ENCODE data around the gene FASTKD3. TPM values are rescaled to one million over a fixed set of nuclear protein-coding genes. Genes with fewer than 3 reads are reported as not detected.

FASTKD3 gene
- total and polyA plus RNA-seq, 2 donors (not counting 1 experiment from before 2014, with no cell fraction given): 12.7 to 19.0 TPM

- no peaks in the 10 kb centered on the region for H3K79me2 ChIP-seq (ENCODE audit: control insufficient read depth, insufficient read depth, low read length)
- no peaks in the 10 kb centered on the region for H3K36me3 ChIP-seq (ENCODE audit: control insufficient read depth, insufficient read depth, low read length)
- no peaks in the 10 kb centered on the region for H3K9me3 ChIP-seq (ENCODE audit: control insufficient read depth, insufficient read depth, low read depth, low read length)
- H3K27me3 ChIP-seq (ENCODE audit: control insufficient read depth, insufficient read depth, low read length): no peaks in the 10 kb centered on the region
- TF ChIP-seq EZH2 (IDR thresholded peaks at IDR 0.05; ENCODE audit: low read length, missing control alignments): no peak
- TF ChIP-seq CTCF (conservative IDR thresholded peaks at IDR 0.05 in 1 of 2, IDR thresholded peaks at IDR 0.05 in 1 of 2; ENCODE audit: low read depth in 1 of 2, low read length in 2 of 2): no peak
- no peak overlapping the region for H3K27ac ChIP-seq (ENCODE audit: insufficient read depth, low read length)
- H3K4me3 ChIP-seq (replicated peaks in 1 of 4; ENCODE audit: control extremely low read depth in 1 of 4, insufficient read depth in 1 of 4, low read depth in 3 of 4, low read length in 4 of 4): no peak overlapping the region
- H4K20me1 ChIP-seq (ENCODE audit: control insufficient read depth, extremely low read depth, insufficient read depth, low read length): no peaks in the 10 kb centered on the region
- DNase-seq (ENCODE audit: low read depth in 2 of 2): no peak
- no peaks in the 10 kb centered on the region for H3K4me1 ChIP-seq (ENCODE audit: control insufficient read depth, extremely low read depth, insufficient read depth, low read length)
- H3K9ac ChIP-seq (ENCODE audit: insufficient read depth, low read length): no peak overlapping the region
- H3K4me2 ChIP-seq (ENCODE audit: extremely low read depth, insufficient read depth, low read length): no peak overlapping the region
- no peak overlapping the region for H2AFZ ChIP-seq (ENCODE audit: low read length)
Observed at GRCh38 chr5:7822449-7822848, 46.4 kb downstream of the FASTKD3 start.

GRCh38 chr5:7816535-7816901 lies 52.3 kb downstream of the FASTKD3 start:
- Histone ChIP-seq H4K20me1 (ENCODE audit: control insufficient read depth, extremely low read depth, insufficient read depth, low read length) (no peaks in the 10 kb centered on the region), H2AFZ (ENCODE audit: low read length) (no peak overlapping the region), H3K4me3 (replicated peaks in 1 of 4; ENCODE audit: control extremely low read depth in 1 of 4, insufficient read depth in 1 of 4, low read depth in 3 of 4, low read length in 4 of 4) (no peak overlapping the region), H3K9me3 (ENCODE audit: control insufficient read depth, insufficient read depth, low read depth, low read length) (no peaks in the 10 kb centered on the region), H3K4me2 (ENCODE audit: extremely low read depth, insufficient read depth, low read length) (no peak overlapping the region), H3K79me2 (ENCODE audit: control insufficient read depth, insufficient read depth, low read length) (no peaks in the 10 kb centered on the region), H3K27ac (ENCODE audit: insufficient read depth, low read length) (no peak overlapping the region), H3K4me1 (ENCODE audit: control insufficient read depth, extremely low read depth, insufficient read depth, low read length) (no peaks in the 10 kb centered on the region), H3K9ac (ENCODE audit: insufficient read depth, low read length) (no peak overlapping the region), H3K36me3 (ENCODE audit: control insufficient read depth, insufficient read depth, low read length) (no peaks in the 10 kb centered on the region), H3K27me3 (ENCODE audit: control insufficient read depth, insufficient read depth, low read length) (no peaks in the 10 kb centered on the region)
- DNase-seq (ENCODE audit: low read depth in 2 of 2): no peak
- TF ChIP-seq EZH2 (IDR thresholded peaks at IDR 0.05; ENCODE audit: low read length, missing control alignments) (no peak), CTCF (conservative IDR thresholded peaks at IDR 0.05 in 1 of 2, IDR thresholded peaks at IDR 0.05 in 1 of 2; ENCODE audit: low read depth in 1 of 2, low read length in 2 of 2) (no peak)

GRCh38 chr5:7815892-7816534 lies 52.8 kb downstream of the FASTKD3 start:
- H3K36me3 ChIP-seq (ENCODE audit: control insufficient read depth, insufficient read depth, low read length): no peaks in the 10 kb centered on the region
- no peak overlapping the region for H3K9ac ChIP-seq (ENCODE audit: insufficient read depth, low read length)
- no peak overlapping the region for H3K27ac ChIP-seq (ENCODE audit: insufficient read depth, low read length)
- peak; percentile 55 to 61 for DNase-seq (ENCODE audit: low read depth in 2 of 2)
- peak; percentile 83 to 84 for TF ChIP-seq CTCF (conservative IDR thresholded peaks at IDR 0.05 in 1 of 2, IDR thresholded peaks at IDR 0.05 in 1 of 2; ENCODE audit: low read depth in 1 of 2, low read length in 2 of 2)
- TF ChIP-seq EZH2 (IDR thresholded peaks at IDR 0.05; ENCODE audit: low read length, missing control alignments): no peak
- no peak overlapping the region for H3K4me3 ChIP-seq (replicated peaks in 1 of 4; ENCODE audit: control extremely low read depth in 1 of 4, insufficient read depth in 1 of 4, low read depth in 3 of 4, low read length in 4 of 4)
- peak overlapping the region; percentile 34 for H2AFZ ChIP-seq (ENCODE audit: low read length)
- no peaks in the 10 kb centered on the region for H3K4me1 ChIP-seq (ENCODE audit: control insufficient read depth, extremely low read depth, insufficient read depth, low read length)
- no peaks in the 10 kb centered on the region for H4K20me1 ChIP-seq (ENCODE audit: control insufficient read depth, extremely low read depth, insufficient read depth, low read length)
- no peak overlapping the region for H3K4me2 ChIP-seq (ENCODE audit: extremely low read depth, insufficient read depth, low read length)
- no peaks in the 10 kb centered on the region for H3K79me2 ChIP-seq (ENCODE audit: control insufficient read depth, insufficient read depth, low read length)
- no peaks in the 10 kb centered on the region for H3K27me3 ChIP-seq (ENCODE audit: control insufficient read depth, insufficient read depth, low read length)
- H3K9me3 ChIP-seq (ENCODE audit: control insufficient read depth, insufficient read depth, low read depth, low read length): no peaks in the 10 kb centered on the region

Data from fibroblast of lung (primary cell).